Large intestine (tissue), 3 donors: Measurements from ENCODE around the gene GJD3. TPM values are rescaled to one million over a fixed set of nuclear protein-coding genes. Genes with fewer than 3 reads are reported as not detected.
"Not testable (repeated sequence)": the region's sequence is repeated elsewhere in the genome, so short reads cannot be mapped to it uniquely, and the experiment has no call there.

Experiments used
- DNase-seq, 2 donors: peaks; one replicate each; pipeline versions ENCODE4 v3.0.0 to v3.0.0-alpha.2; 2013
- H3K27ac ChIP-seq: one replicate; pipeline ENCODE4 v1.5.1; 2013; ENCODE audit warnings: low read length
- H3K27me3 ChIP-seq: 2 replicates; pipeline ENCODE4 v1.6.1; 2013; ENCODE audit warnings: low read length; ENCODE audit not compliant: control insufficient read depth, insufficient read depth
- H3K36me3 ChIP-seq: 2 replicates; pipeline ENCODE4 v1.6.1; 2013; ENCODE audit warnings: low read length; ENCODE audit not compliant: control insufficient read depth, insufficient read depth
- H3K4me1 ChIP-seq: one replicate; pipeline ENCODE4 v1.6.1; 2013; ENCODE audit warnings: low read length; ENCODE audit not compliant: control insufficient read depth, insufficient read depth
- H3K4me3 ChIP-seq: one replicate; pipeline ENCODE4 v1.5.1; 2013; ENCODE audit warnings: low read length
- H3K9me3 ChIP-seq: one replicate; pipeline ENCODE4 v1.6.1; 2013; ENCODE audit warnings: mild to moderate bottlenecking, low read depth, low read length, moderate library complexity; ENCODE audit not compliant: control insufficient read depth
- WGBS: methylation state at CpG from one replicate; pipeline ENCODE4 v1.1.5; 2013; ENCODE audit warnings: low lambda C conversion rate; ENCODE audit not compliant: insufficient coverage; 5-methylcytosine and 5-hydroxymethylcytosine counted together
- polyA plus RNA-seq: library from polyadenylated mRNA; unstranded; fragments of 120-200 nt; gene quantifications from one replicate; pipeline ENCODE4 v1.2.1, GENCODE V29; 2013

Gene GJD3
- polyA plus RNA-seq, 1 donor = 0.36 TPM

- Histone ChIP-seq H3K4me1 (no peaks in the 10 kb centered on the region), H3K9me3 (peaks cover 3% of the 10 kb centered on the region), H3K27ac (no peak overlapping the region), H3K27me3 (no peaks in the 10 kb centered on the region), H3K36me3 (no peaks in the 10 kb centered on the region), H3K4me3 (no peak overlapping the region)
- DNase-seq = no peak
- WGBS = no CpG with 5 or more reads among the region's 16 CpGs
These were observed 6.9 kb upstream of the GJD3 start for GRCh38 chr17:40371261-40371929.

- H3K27ac ChIP-seq = no peak overlapping the region
- no peak for DNase-seq
- no CpG with 5 or more reads among the region's 7 CpGs for WGBS
- H3K36me3 ChIP-seq = no peaks in the 10 kb centered on the region
- no peaks in the 10 kb centered on the region for H3K4me1 ChIP-seq
- H3K4me3 ChIP-seq = no peak overlapping the region
- H3K27me3 ChIP-seq = peaks cover 1% of the 10 kb centered on the region
- H3K9me3 ChIP-seq = peaks cover 3% of the 10 kb centered on the region
These were observed 5.4 kb upstream of the GJD3 start for GRCh38 chr17:40369923-40370322.

- H3K27ac ChIP-seq, DNase-seq, H3K36me3 ChIP-seq, H3K4me3 ChIP-seq, H3K4me1 ChIP-seq, H3K9me3 ChIP-seq: not testable (repeated sequence)
- H3K27me3 ChIP-seq = peaks cover 18% of the 10 kb centered on the region
- WGBS = no CpG with 5 or more reads among the region's 9 CpGs
These were observed 3.2 kb upstream of the GJD3 start for GRCh38 chr17:40367728-40368127.

GRCh38 chr17:40366861-40367518 lies 2.5 kb upstream of the GJD3 start:
- no peak for DNase-seq
- H3K36me3 ChIP-seq = no peaks in the 10 kb centered on the region
- H3K9me3 ChIP-seq = peaks cover 3% of the 10 kb centered on the region
- no CpG with 5 or more reads among the region's 17 CpGs for WGBS
- H3K27ac ChIP-seq = no peak overlapping the region
- no peak overlapping the region for H3K4me3 ChIP-seq
- peaks cover 8% of the 10 kb centered on the region for H3K4me1 ChIP-seq
- peaks cover 24% of the 10 kb centered on the region for H3K27me3 ChIP-seq

- no peak for DNase-seq
- no CpG with 5 or more reads among the region's 18 CpGs for WGBS
- peaks cover 3% of the 10 kb centered on the region for H3K9me3 ChIP-seq
- H3K36me3 ChIP-seq = no peaks in the 10 kb centered on the region
- H3K4me1 ChIP-seq = peaks cover 8% of the 10 kb centered on the region
- H3K27me3 ChIP-seq = peaks cover 30% of the 10 kb centered on the region
- H3K27ac ChIP-seq = no peak overlapping the region
- no peak overlapping the region for H3K4me3 ChIP-seq
These were observed 1.7 kb upstream of the GJD3 start for GRCh38 chr17:40366076-40366860.

- H3K27ac ChIP-seq = no peak overlapping the region
- no peaks in the 10 kb centered on the region for H3K36me3 ChIP-seq
- DNase-seq = no peak
- no peaks in the 10 kb centered on the region for H3K9me3 ChIP-seq
- H3K27me3 ChIP-seq = peaks cover 40% of the 10 kb centered on the region
- no peak overlapping the region for H3K4me3 ChIP-seq
- WGBS = no CpG with 5 or more reads among the region's 9 CpGs
- peaks cover 8% of the 10 kb centered on the region for H3K4me1 ChIP-seq
These were observed 369 bp upstream of the GJD3 start for GRCh38 chr17:40364906-40365305.

GRCh38 chr17:40363111-40363827 lies 1.3 kb downstream of the GJD3 start:
- peak overlapping the region; percentile 33 for H3K4me3 ChIP-seq
- peaks cover 8% of the 10 kb centered on the region for H3K4me1 ChIP-seq
- H3K27me3 ChIP-seq = peaks cover 40% of the 10 kb centered on the region
- no peaks in the 10 kb centered on the region for H3K9me3 ChIP-seq
- no peak overlapping the region for H3K27ac ChIP-seq
- no peaks in the 10 kb centered on the region for H3K36me3 ChIP-seq
- WGBS = no CpG with 5 or more reads among the region's 91 CpGs
- DNase-seq = peak in 1 of 2 donors; percentile 68

- H3K27ac ChIP-seq = no peak overlapping the region
- peak overlapping the region; percentile 33 for H3K4me3 ChIP-seq
- no peaks in the 10 kb centered on the region for H3K9me3 ChIP-seq
- peak in 1 of 2 donors; percentile 76 for DNase-seq
- WGBS = no CpG with 5 or more reads among the region's 58 CpGs
- no peaks in the 10 kb centered on the region for H3K36me3 ChIP-seq
- H3K27me3 ChIP-seq = peaks cover 40% of the 10 kb centered on the region
- peaks cover 8% of the 10 kb centered on the region for H3K4me1 ChIP-seq
These were observed 1.8 kb downstream of the GJD3 start for GRCh38 chr17:40362696-40363110.

GRCh38 chr17:40361925-40362695 lies 2.4 kb downstream of the GJD3 start:
- Histone ChIP-seq H3K9me3 (no peaks in the 10 kb centered on the region), H3K4me1 (peaks cover 8% of the 10 kb centered on the region), H3K27ac (no peak overlapping the region), H3K27me3 (peaks cover 40% of the 10 kb centered on the region), H3K4me3 (no peak overlapping the region), H3K36me3 (no peaks in the 10 kb centered on the region)
- no peak for DNase-seq
- no CpG with 5 or more reads among the region's 24 CpGs for WGBS
